GM19438 (cell line): Measurements from ENCODE around the gene RNF220.

Experiments used
- ATAC-seq: cut with Tn5 transposase; IDR thresholded peaks from one replicate; pipeline ENCODE4 v1.9.1; 2021; ENCODE audit warnings: low read depth; ENCODE audit not compliant: unreplicated experiment

RNF220 gene

GRCh38 chr1:44605914-44606615, 201.0 kb downstream of the RNF220 start:
- ATAC-seq: no peak

GRCh38 chr1:44606701-44607281, 201.7 kb downstream of the RNF220 start:
- no peak for ATAC-seq

DNA sequence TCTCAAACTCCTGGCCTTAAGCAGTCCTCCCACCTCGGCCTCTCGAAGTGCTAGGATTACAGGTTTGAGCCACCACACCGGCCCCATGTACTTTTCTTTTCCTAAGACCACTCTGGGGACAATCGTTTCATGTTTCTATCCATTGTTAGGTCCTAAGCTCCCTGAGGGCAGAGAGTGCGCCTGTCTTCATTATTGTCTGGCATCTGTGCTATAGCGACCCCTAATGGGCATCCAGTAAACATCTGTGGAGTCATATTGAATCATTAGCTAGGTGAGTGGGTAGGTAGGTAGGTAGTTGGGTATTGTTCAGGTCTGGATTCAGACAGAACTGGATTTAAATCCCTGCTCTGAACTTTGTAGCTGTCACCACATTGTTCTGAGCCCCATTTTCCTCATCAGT, 203.1 kb downstream of the RNF220 start:
- ATAC-seq: no peak

GRCh38 chr1:44609412-44609767, 204.3 kb downstream of the RNF220 start:
- no peak for ATAC-seq

GRCh38 chr1:44609768-44610526, 204.9 kb downstream of the RNF220 start:
- ATAC-seq: no peak

- no peak for ATAC-seq
These were observed 205.6 kb downstream of the RNF220 start for GRCh38 chr1:44610527-44611148.

DNA sequence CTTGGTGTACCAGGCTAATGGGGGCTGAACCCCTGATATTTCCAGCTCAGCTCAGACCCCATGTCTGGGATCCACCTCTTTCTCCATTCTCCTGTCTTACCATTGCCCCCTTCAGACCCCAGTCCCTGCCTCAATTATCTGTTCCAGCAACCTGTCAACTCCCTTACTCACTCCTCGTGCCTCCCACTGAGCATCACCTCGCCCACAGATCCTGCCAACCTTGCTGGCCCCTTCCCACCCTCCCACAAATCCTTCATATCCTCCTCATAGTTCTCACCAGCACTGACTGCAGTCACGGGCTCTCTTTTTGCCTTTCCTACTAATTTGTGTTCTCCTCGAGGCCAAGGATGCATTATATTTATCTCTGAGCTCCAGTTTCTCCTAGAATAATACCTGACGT, 206.4 kb downstream of the RNF220 start:
- ATAC-seq: no peak

DNA sequence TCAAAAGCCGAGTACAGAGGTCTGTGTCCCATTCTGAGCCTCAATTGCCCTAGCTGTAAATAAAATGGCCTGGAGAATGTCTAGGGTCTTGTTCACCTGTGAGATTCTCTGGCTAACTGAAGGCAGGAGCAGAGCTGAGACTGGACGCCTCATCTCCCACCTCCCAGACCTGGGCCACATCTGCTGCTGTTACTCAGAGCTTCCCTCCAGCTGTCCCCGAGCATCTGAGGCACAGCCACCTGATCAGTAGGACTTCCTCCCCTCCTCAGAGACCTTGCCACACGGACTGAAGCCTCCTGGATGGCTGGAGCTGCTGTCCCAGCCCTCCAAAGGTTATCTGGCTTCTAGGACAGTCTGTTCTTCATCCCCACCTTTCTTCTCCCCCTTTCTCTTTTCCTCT, 206.8 kb downstream of the RNF220 start:
- ATAC-seq: no peak

- ATAC-seq: no peak
These were observed 208.9 kb downstream of the RNF220 start for GRCh38 chr1:44613941-44614340.

DNA sequence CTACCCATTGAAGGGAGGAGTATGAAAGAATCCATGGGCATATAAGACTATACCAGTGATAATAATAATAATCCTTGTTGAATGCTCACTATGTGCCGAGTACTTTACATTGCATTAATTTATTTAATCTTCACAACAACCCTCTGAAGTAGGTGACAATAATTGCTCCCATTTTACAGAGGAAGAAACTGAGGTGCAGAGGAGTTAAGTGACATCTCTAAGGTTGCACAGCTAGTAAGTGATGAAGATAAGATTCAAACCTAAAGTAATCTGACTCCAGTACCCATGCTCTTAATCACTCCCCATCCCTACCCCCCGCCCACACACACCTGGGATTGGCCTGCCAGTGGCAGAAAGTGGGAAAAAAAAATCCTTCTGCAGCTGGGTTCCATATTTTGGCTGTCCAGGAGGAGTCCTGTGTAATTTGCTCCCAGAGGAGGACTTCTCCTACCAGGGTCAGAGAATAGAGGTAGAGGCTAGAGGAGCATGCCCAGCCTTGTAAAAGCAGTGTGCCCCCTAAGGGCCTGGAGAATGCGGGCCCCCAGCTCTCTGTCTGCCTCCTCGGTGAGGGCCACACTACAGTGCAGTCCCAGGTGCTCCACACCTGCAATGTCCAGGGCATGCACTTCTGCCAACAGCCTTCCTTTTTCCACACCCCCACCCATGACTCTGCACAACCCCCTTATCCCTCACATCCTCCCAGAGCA, 211.4 kb downstream of the RNF220 start:
- ATAC-seq: no peak

- ATAC-seq: no peak
These were observed 212.1 kb downstream of the RNF220 start for GRCh38 chr1:44616991-44617702.

DNA sequence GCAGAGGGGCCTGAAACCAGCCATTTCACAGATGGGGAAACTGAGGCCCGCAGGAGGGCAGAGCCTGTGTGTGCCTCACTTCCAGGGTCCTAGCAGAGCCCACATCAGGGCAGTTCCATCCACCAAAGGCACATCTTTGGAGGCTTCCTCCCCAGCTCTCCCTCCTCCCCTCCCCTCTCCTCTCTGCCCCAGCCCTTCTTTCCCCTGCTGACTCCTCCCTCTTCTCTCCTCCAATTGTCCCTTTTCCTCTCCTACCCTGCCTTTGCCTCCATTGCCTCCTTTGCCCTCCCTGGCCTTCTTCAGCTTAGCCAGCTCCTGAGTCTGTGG, 212.6 kb downstream of the RNF220 start:
- ATAC-seq: no peak

GRCh38 chr1:44619261-44619900, 214.3 kb downstream of the RNF220 start:
- ATAC-seq: no peak

DNA sequence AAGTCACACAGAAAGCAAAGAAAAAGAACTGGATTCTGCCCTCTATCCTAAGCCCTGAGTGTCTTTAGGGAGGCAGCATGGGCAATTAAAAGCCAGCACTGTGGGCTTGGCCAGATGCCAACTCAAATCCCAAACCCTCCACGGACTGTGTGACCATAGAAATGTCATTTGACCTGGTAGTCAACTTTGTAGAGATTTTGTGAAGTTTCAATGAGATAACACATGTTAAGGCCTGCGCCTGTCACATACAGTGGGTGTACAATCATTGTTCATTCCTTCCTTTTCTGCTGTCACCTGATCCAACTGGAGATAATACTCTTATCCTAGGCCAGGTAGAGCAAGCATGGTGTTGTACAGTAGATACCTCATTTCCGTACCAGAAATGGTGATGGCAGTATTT, 215.0 kb downstream of the RNF220 start:
- no peak for ATAC-seq

GRCh38 chr1:44621841-44622286, 216.8 kb downstream of the RNF220 start:
- no peak for ATAC-seq

- ATAC-seq: no peak
These were observed 219.3 kb downstream of the RNF220 start for GRCh38 chr1:44624268-44624901.

DNA sequence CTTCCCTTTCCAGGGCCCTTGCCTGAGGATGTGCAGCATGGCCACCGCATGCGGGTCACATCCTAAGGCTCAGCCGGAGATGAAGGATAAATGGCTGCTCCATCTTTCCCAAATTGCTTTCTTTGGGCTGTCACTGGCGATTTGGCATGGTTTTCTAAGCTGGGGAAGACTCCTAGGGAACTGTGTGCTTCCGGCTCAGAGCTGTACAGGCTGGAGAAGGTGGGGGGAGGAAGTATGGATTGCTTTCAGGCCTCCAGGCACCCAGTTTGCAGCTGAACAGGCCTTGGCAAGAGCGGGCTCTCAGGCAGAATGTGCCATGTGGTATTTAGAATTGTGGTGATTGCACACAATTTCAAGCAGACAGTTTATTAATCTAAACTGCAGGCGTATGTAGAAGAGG, 220.3 kb downstream of the RNF220 start:
- no peak for ATAC-seq

DNA sequence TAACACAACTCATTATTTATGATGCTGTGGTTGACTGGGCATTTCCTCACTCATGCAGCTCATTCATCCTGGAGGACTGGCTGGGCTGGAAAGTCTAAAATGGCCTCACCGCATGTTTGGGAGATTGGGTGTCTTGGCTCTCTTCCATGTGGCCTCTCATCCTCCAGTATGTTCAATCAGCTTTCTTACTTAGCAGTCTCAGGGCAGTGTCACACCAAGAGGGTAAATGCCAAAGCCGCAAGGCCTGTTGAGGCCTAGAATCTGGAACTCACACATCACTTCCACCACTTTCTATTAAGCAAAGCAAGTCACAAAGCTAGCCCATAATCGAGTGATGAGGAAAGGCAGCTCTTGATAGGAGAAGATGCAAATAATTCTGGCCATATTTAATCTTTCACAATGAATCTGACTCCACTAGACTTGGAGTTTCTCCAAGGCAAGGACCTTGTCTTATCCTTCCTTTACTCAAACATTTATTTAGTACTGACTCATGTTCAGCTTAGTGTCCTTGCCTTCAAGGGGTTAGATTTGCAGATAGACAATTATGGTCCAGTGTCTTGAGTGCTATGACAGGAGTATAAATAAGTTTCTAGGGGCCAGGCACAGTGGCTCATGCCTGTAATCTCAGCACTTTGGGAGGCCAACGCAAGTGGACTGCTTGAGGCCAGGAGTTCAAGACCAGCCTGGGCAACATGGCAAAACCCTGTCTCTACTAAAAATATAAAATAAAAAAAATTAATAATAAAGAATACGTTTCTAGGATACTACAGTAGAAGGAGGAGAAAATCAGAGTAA, 224.1 kb downstream of the RNF220 start:
- no peak for ATAC-seq

GRCh38 chr1:44630116-44630515, 225.1 kb downstream of the RNF220 start:
- ATAC-seq: no peak
